OCI-LY1 (cell line): Measurements from ENCODE around the gene ZNF385C.

Experiments
- EZH2 ChIP-seq: fragments of 200-600 bp; sonication (generic), shearing (Covaris generic); IDR thresholded peaks from 2 replicates; pipeline ENCODE4 v1.8.0; 2017; ENCODE audit warnings: borderline replicate concordance, mixed run types, mild to moderate bottlenecking, antibody characterized with exemption, low read length, moderate library complexity, mixed read lengths
- TF ChIP-seq, protein P1 (sequence below): fragments of 200-600 bp; sonication (generic), shearing (Covaris generic); IDR thresholded peaks from 2 replicates; pipeline ENCODE4 v1.5.1; 2017; ENCODE audit warnings: mild to moderate bottlenecking, antibody characterized with exemption, low read length, moderate library complexity, mixed read lengths

- TF ChIP-seq, protein P1, sequence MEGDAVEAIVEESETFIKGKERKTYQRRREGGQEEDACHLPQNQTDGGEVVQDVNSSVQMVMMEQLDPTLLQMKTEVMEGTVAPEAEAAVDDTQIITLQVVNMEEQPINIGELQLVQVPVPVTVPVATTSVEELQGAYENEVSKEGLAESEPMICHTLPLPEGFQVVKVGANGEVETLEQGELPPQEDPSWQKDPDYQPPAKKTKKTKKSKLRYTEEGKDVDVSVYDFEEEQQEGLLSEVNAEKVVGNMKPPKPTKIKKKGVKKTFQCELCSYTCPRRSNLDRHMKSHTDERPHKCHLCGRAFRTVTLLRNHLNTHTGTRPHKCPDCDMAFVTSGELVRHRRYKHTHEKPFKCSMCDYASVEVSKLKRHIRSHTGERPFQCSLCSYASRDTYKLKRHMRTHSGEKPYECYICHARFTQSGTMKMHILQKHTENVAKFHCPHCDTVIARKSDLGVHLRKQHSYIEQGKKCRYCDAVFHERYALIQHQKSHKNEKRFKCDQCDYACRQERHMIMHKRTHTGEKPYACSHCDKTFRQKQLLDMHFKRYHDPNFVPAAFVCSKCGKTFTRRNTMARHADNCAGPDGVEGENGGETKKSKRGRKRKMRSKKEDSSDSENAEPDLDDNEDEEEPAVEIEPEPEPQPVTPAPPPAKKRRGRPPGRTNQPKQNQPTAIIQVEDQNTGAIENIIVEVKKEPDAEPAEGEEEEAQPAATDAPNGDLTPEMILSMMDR = no peak
- no peak for TF ChIP-seq EZH2
Observed at GRCh38 chr17:42047343-42047742, 50.9 kb downstream of the ZNF385C start.
